ENCODE data around the gene GRIK2. TPM values are rescaled to one million over a fixed set of nuclear protein-coding genes. Genes with fewer than 3 reads are reported as not detected.

GRIK2 gene
- total RNA-seq, 1 experiment from 2014 or later = 6.6 TPM

- no peak for DNase-seq (ENCODE audit: low read depth, low spot score)
- in situ Hi-C loops (cut with HindIII; ENCODE audit: low pct_unique_long_range_greater_than_20kb, low sequenced_read_pairs) (no loop called here), intact Hi-C loops (cut with micrococcal nuclease; ENCODE audit: unreplicated experiment) (no loop called here)
- Histone ChIP-seq H3K27me3 (ENCODE audit: control insufficient read depth, insufficient read depth, low read length) (no peaks in the 10 kb centered on the region), H3K36me3 (ENCODE audit: control insufficient read depth, insufficient read depth, low read length) (no peaks in the 10 kb centered on the region), H3K27ac (ENCODE audit: low read length) (no peak overlapping the region), H3K9me3 (ENCODE audit: control insufficient read depth, insufficient read depth, low read depth, low read length) (no peaks in the 10 kb centered on the region), H3K4me3 (ENCODE audit: low read depth in 2 of 2, low read length in 2 of 2) (no peak overlapping the region), H3K4me1 (ENCODE audit: control insufficient read depth, insufficient read depth, low read length) (no peaks in the 10 kb centered on the region)
- CTCF ChIA-PET = no interaction called here
- POLR2A ChIA-PET = no interaction called here
- no TSS peak for BruUV-seq (replicated peaks)
- ATAC-seq = no peak
- TF ChIP-seq REST (IDR thresholded peaks at IDR 0.05; ENCODE audit: insufficient read depth in 1 of 2, low read depth in 2 of 2, low read length in 1 of 2) (no peak), SIN3A (IDR thresholded peaks at IDR 0.05; ENCODE audit: borderline replicate concordance, insufficient read depth, low read depth, low read length) (no peak), TCF7L2 (IDR thresholded peaks at IDR 0.05; ENCODE audit: low read depth, low read length) (no peak), POLR2AphosphoS5 (IDR thresholded peaks at IDR 0.05; ENCODE audit: low read depth, low read length) (no peak), CTCF (IDR thresholded peaks at IDR 0.05) (no peak)
Measured at GRCh38 chr6:101652079-101652478, 258.6 kb downstream of the GRIK2 start.

DNA sequence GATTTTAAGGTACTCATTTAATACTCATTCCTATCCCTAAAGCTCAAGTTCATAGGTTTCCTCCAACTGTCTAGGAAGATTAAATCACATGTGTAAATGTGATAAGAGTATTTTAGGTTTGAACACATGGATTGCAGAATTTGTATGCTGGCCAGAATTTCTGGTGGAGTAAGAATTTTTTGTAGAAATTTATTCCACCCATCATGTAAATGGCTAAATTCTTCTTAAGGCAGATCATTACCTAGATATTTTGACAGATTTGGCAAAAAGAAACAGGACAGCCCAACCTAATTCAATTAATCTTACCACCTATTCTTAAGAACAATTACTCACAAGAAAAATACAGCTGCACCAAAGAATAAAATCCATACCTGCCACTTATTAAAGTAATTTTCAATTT, 261.6 kb downstream of the GRIK2 start:
- Histone ChIP-seq H3K9me3 (ENCODE audit: control insufficient read depth, insufficient read depth, low read depth, low read length) (no peaks in the 10 kb centered on the region), H3K27ac (ENCODE audit: low read length) (no peak overlapping the region), H3K4me3 (ENCODE audit: low read depth in 2 of 2, low read length in 2 of 2) (no peak overlapping the region), H3K27me3 (ENCODE audit: control insufficient read depth, insufficient read depth, low read length) (no peaks in the 10 kb centered on the region), H3K36me3 (ENCODE audit: control insufficient read depth, insufficient read depth, low read length) (no peaks in the 10 kb centered on the region), H3K4me1 (ENCODE audit: control insufficient read depth, insufficient read depth, low read length) (no peaks in the 10 kb centered on the region)
- ChIA-PET POLR2A (no interaction called here), CTCF (no interaction called here)
- ATAC-seq (no peak), DNase-seq (ENCODE audit: low read depth, low spot score) (no peak)
- in situ Hi-C loops (cut with HindIII; ENCODE audit: low pct_unique_long_range_greater_than_20kb, low sequenced_read_pairs) (no loop called here), intact Hi-C loops (cut with micrococcal nuclease; ENCODE audit: unreplicated experiment) (no loop called here)
- TF ChIP-seq REST (IDR thresholded peaks at IDR 0.05; ENCODE audit: insufficient read depth in 1 of 2, low read depth in 2 of 2, low read length in 1 of 2) (no peak), CTCF (IDR thresholded peaks at IDR 0.05) (no peak), POLR2AphosphoS5 (IDR thresholded peaks at IDR 0.05; ENCODE audit: low read depth, low read length) (no peak), TCF7L2 (IDR thresholded peaks at IDR 0.05; ENCODE audit: low read depth, low read length) (no peak), SIN3A (IDR thresholded peaks at IDR 0.05; ENCODE audit: borderline replicate concordance, insufficient read depth, low read depth, low read length) (no peak)
- no TSS peak for BruUV-seq (replicated peaks)
